ENCODE results near the gene RGL2.

GRCh38 chr6:33323623-33323948 lies 24.8 kb upstream of the RGL2 start:
- TF ChIP-seq POLR2AphosphoS5 (IDR thresholded peaks at IDR 0.05) (no peak), POLR2A (IDR thresholded peaks at IDR 0.05; ENCODE audit: low read depth) (no peak)

Data from esophagus muscularis mucosa (tissue), 2 donors.